SK-N-SH (cell line): ENCODE data around the gene SNAP29. TPM values are rescaled to one million over a fixed set of nuclear protein-coding genes. Genes with fewer than 3 reads are reported as not detected.
A peak's percentile ranks its signal among the peaks of the same experiment; 100 is the strongest.

Experiments used
- CTCF ChIA-PET: fragments of 300-600, 350-600 bp; formaldehyde crosslinking; extraction: SDS; loops from one replicate; lab custom pipeline; 2021; lab: Yijun Ruan, JAX
- POLR2A ChIA-PET: fragments of 350-600 bp; sonication (Branson Sonifier 250); formaldehyde crosslinking; extraction: SDS; loops from one replicate; lab custom pipeline; 2020; ENCODE audit warnings: antibody characterized with exemption, inconsistent platforms; lab: Yijun Ruan, JAX
- DNase-seq: peaks from one replicate; pipeline ENCODE4 v3.0.0; 2012
- H2AFZ ChIP-seq: fragments of 200-600 bp; sonication (generic); 2 replicates; pipeline ENCODE4 v1.8.1; 2016; ENCODE audit warnings: antibody characterized with exemption, mild to moderate bottlenecking, low read depth
- H3F3A ChIP-seq: fragments of 200-600 bp; sonication (generic); replicated peaks from 2 replicates; pipeline ENCODE3; 2016; ENCODE audit warnings: antibody characterized with exemption, mild to moderate bottlenecking; ENCODE audit not compliant: insufficient read depth
- H3K27ac ChIP-seq, 2 experiments: fragments of 200-500 bp in 1 of 2; fragments of 200-600 bp in 1 of 2; sonication (Bioruptor generic) in 1 of 2; sonication (generic), shearing (Covaris generic) in 1 of 2; 2 replicates each; pipeline versions ENCODE4 v1.5.1 to v1.6.1; 2014 to 2016; ENCODE audit warnings: low read depth in 2 of 2, inconsistent platforms in 1 of 2, low read length in 1 of 2, mild to moderate bottlenecking in 1 of 2, mixed read lengths in 1 of 2
- H3K27me3 ChIP-seq: fragments of 200-600 bp; sonication (generic), shearing (Covaris generic); 2 replicates; pipeline ENCODE4 v1.6.1; 2016; ENCODE audit warnings: mixed run types; ENCODE audit not compliant: insufficient read depth
- H3K36me3 ChIP-seq, 2 experiments: fragments of 200-500 bp in 1 of 2; fragments of 200-600 bp in 1 of 2; sonication (Bioruptor generic) in 1 of 2; sonication (generic) in 1 of 2; replicated peaks in 1 of 2; 2 replicates each; pipeline versions ENCODE3 to v1.5.1; 2014 to 2016; ENCODE audit warnings: low read length in 1 of 2, mild to moderate bottlenecking in 1 of 2; ENCODE audit not compliant: insufficient read depth in 2 of 2, control insufficient read depth in 1 of 2
- H3K4me1 ChIP-seq, 2 experiments: fragments of 200-500 bp in 1 of 2; fragments of 200-600 bp in 1 of 2; sonication (Bioruptor generic) in 1 of 2; sonication (generic), shearing (Covaris generic) in 1 of 2; 2 replicates each; pipeline versions ENCODE4 v1.5.1 to v1.6.1; 2014 to 2016; ENCODE audit warnings: low read depth in 1 of 2, low read length in 1 of 2, mixed run types in 1 of 2; ENCODE audit not compliant: insufficient read depth in 2 of 2, control insufficient read depth in 1 of 2
- H3K4me2 ChIP-seq: fragments of 200-600 bp; sonication (generic), shearing (Covaris generic); 2 replicates; pipeline ENCODE4 v1.6.1; 2017; ENCODE audit warnings: mixed run types
- H3K4me3 ChIP-seq, 2 experiments: fragments of 200-500 bp in 1 of 2; fragments of 200-600 bp in 1 of 2; sonication (Bioruptor generic) in 1 of 2; sonication (generic), shearing (Covaris generic) in 1 of 2; 2 replicates each; pipeline versions ENCODE4 v1.5.1 to v1.8.1; 2014 to 2016; ENCODE audit warnings: low read depth in 2 of 2, inconsistent platforms in 1 of 2, low read length in 1 of 2, mild to moderate bottlenecking in 1 of 2, mixed read lengths in 1 of 2, moderate library complexity in 1 of 2
- H3K79me2 ChIP-seq: fragments of 200-600 bp; sonication (generic); 2 replicates; pipeline ENCODE4 v1.8.1; 2017; ENCODE audit warnings: mild to moderate bottlenecking; ENCODE audit not compliant: insufficient read depth
- H3K9ac ChIP-seq: fragments of 200-600 bp; sonication (generic); 2 replicates; pipeline ENCODE4 v1.6.1; 2017; ENCODE audit warnings: mixed run types
- H3K9me2 ChIP-seq: fragments of 200-600 bp; sonication (generic); 2 replicates; pipeline ENCODE4 v1.6.1; 2017; ENCODE audit warnings: mixed run types
- H3K9me3 ChIP-seq: fragments of 200-600 bp; sonication (generic); 2 replicates; pipeline ENCODE4 v1.6.1; 2017; ENCODE audit warnings: mixed run types, mild to moderate bottlenecking, moderate library complexity
- H4K20me1 ChIP-seq: fragments of 200-600 bp; sonication (generic); 2 replicates; pipeline ENCODE4 v1.6.1; 2017; ENCODE audit warnings: mild to moderate bottlenecking, mixed run types; ENCODE audit not compliant: insufficient read depth
- EP300 ChIP-seq, 2 experiments: IDR thresholded peaks; 2 replicates each; pipeline versions ENCODE4 v1.4.0 to v1.6.1; 2012; ENCODE audit warnings: borderline replicate concordance in 1 of 2, low read depth in 1 of 2, low read length in 1 of 2
- FOSL2 ChIP-seq: IDR thresholded peaks from 2 replicates; pipeline ENCODE4 v1.4.0; 2012; ENCODE audit warnings: low read depth, mild to moderate bottlenecking, moderate library complexity, borderline replicate concordance
- FOXM1 ChIP-seq: IDR thresholded peaks from 2 replicates; pipeline ENCODE4 v1.4.0; 2012; ENCODE audit warnings: low read depth, mild to moderate bottlenecking
- GATA2 ChIP-seq: sonication (generic); formaldehyde crosslinking; IDR thresholded peaks from 2 replicates; pipeline ENCODE4 v1.5.0; 2020; ENCODE audit warnings: mild to moderate bottlenecking, missing genetic modification reagents
- MAX ChIP-seq: IDR thresholded peaks from 2 replicates; pipeline ENCODE4 v1.4.0; 2012; ENCODE audit warnings: low read depth
- MEF2A ChIP-seq: IDR thresholded peaks from 2 replicates; pipeline ENCODE4 v1.4.0; 2012; ENCODE audit warnings: low read depth, borderline replicate concordance
- MXI1 ChIP-seq: IDR thresholded peaks from 2 replicates; pipeline ENCODE4 v1.6.1; 2012; ENCODE audit warnings: mild to moderate bottlenecking, low read depth, low read length, improper control_type of control experiment
- NFIC ChIP-seq: IDR thresholded peaks from 2 replicates; pipeline ENCODE4 v1.4.0; 2012; ENCODE audit warnings: borderline replicate concordance
- NRF1 ChIP-seq: IDR thresholded peaks from 2 replicates; pipeline ENCODE4 v1.6.1; 2012; ENCODE audit warnings: low read depth, mild to moderate bottlenecking, low read length
- PBX3 ChIP-seq: IDR thresholded peaks from 2 replicates; pipeline ENCODE4; 2012
- RCOR1 ChIP-seq: fragments of 150-350 bp; IDR thresholded peaks from 2 replicates; pipeline ENCODE4 v1.6.1; 2017; ENCODE audit warnings: antibody characterized with exemption, low read length
- RFX5 ChIP-seq: IDR thresholded peaks from 2 replicates; pipeline ENCODE4 v1.6.1; 2012; ENCODE audit warnings: mild to moderate bottlenecking, improper control_type of control experiment, low read length
- RXRA ChIP-seq: IDR thresholded peaks from 2 replicates; pipeline ENCODE4 v1.4.0; 2012; ENCODE audit warnings: low read depth, mild to moderate bottlenecking, borderline replicate concordance
- SIN3A ChIP-seq: IDR thresholded peaks from 2 replicates; pipeline ENCODE4 v1.6.1; 2012; ENCODE audit warnings: low read depth, mild to moderate bottlenecking, low read length, moderate library complexity, borderline replicate concordance
- SMC3 ChIP-seq: IDR thresholded peaks from 2 replicates; pipeline ENCODE4 v1.6.1; 2012; ENCODE audit warnings: low read depth, low read length, improper control_type of control experiment
- TCF12 ChIP-seq: IDR thresholded peaks from 2 replicates; pipeline ENCODE4 v1.4.0; 2012
- TEAD4 ChIP-seq: IDR thresholded peaks from 2 replicates; pipeline ENCODE4 v1.4.0; 2012; ENCODE audit warnings: mild to moderate bottlenecking, borderline replicate concordance; ENCODE audit not compliant: insufficient read depth
- ZBTB33 ChIP-seq: IDR thresholded peaks from 2 replicates; pipeline ENCODE4 v1.4.0; 2012; ENCODE audit warnings: low read depth, borderline replicate concordance
- WGBS: methylation state at CpG from one replicate; pipeline ENCODE4 v1.1.6; 2017; ENCODE audit warnings: low lambda C conversion rate; 5-methylcytosine and 5-hydroxymethylcytosine counted together
- polyA plus RNA-seq, 3 experiments: library from polyadenylated mRNA; depleted of rRNA; stranded (reverse); fragments of >200 nt; gene quantifications; 2 replicates each; pipeline ENCODE4 v1.2.3, GENCODE V29; 2012

SNAP29 gene
- polyA plus RNA-seq, 1 of the 3 experiments (the other 2 are of a cell fraction): 37.3 TPM

GRCh38 chr22:20904980-20905355 is 46.2 kb downstream of the SNAP29 start:
- peaks cover 0 to 5% of the 10 kb centered on the region in 2 experiments; a peak in 2 of 4 replicates for H3K4me1 ChIP-seq
- no peaks in the 10 kb centered on the region for H4K20me1 ChIP-seq
- H3F3A ChIP-seq: peaks cover 8% of the 10 kb centered on the region
- no peak overlapping the region for H3K4me2 ChIP-seq
- H3K4me3 ChIP-seq: no peak overlapping the region
- DNase-seq: no peak
- H3K9me3 ChIP-seq: no peaks in the 10 kb centered on the region
- H3K9ac ChIP-seq: no peak overlapping the region
- H3K36me3 ChIP-seq: no peaks in the 10 kb centered on the region
- POLR2A ChIA-PET: interaction anchor here (0.7 kb wide), 1 partner anchor 351 kb away, joined by 3 read pairs; no protein-coding TSS in a partner anchor
- WGBS: 33% methylated on average over 3 of the region's 3 CpGs
- TF ChIP-seq ZBTB33 (no peak), PBX3 (no peak), TCF12 (no peak), EP300 (IDR thresholded peaks at IDR 0.05; ENCODE audit: borderline replicate concordance in 1 of 2, low read depth in 1 of 2, low read length in 1 of 2) (no peak), MEF2A (no peak), FOXM1 (no peak), TEAD4 (no peak), RCOR1 (no peak), RXRA (no peak), MAX (no peak), RFX5 (no peak), FOSL2 (no peak), NRF1 (no peak), NFIC (no peak), SMC3 (no peak), GATA2 (CRISPR knock-in tag) (no peak), MXI1 (no peak), SIN3A (no peak)
- TF ChIP-seq, all 33 proteins: peak for 0
- Histone ChIP-seq H3K27ac (peak overlapping the region in 1 of 2 experiments; percentile 27; a peak in 1 of 4 replicates), H3K27me3 (no peaks in the 10 kb centered on the region), H3K79me2 (no peaks in the 10 kb centered on the region), H2AFZ (peak overlapping the region; percentile 53; the same call in 1 of the 2 replicates), H3K9me2 (no peaks in the 10 kb centered on the region)
- CTCF ChIA-PET: interaction anchor here (1.1 to 1.5 kb wide), 2 partner anchors 12 to 53 kb away, joined by 3 to 4 read pairs; partner anchors contain the start of gene CRKL
